ENCODE measurements around the gene C6orf141.

C6orf141 gene

DNA sequence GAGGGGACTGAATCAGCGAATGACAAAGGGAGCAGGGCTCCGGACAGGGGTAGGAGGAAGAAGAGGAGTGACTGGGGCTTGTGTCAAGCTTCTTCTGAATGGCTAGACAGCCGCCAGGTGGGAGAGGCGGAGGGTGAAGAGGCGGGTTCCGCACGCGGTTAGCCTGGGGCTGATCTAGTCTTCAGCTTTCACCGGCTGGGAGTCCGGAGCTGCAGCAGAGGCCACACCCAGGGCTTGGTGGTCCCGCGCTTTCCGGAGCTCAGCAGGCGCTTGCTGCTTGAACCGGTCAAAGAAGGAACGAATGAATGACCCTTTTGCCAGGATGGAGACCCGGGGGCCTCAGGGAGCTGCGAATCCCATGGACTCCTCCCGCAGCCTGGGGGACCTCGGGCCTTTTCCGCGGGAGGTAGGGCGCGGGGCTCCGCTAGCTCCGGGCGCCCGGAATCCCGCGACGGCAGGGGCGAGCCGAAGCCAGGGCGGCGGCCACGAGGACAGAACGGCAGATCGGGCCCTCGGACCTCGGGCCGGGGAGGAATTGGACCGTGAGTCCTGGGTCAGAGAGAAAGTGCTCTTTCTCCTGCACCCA, at the start of gene C6orf141:
TSS of gene C6orf141 (plus strand) at position 177 of the 586 bp plus-strand sequence. CDS start at position 302, 125 bp downstream.
- DNase-seq: peak in 1 of 51 donors; percentile 5

DNA sequence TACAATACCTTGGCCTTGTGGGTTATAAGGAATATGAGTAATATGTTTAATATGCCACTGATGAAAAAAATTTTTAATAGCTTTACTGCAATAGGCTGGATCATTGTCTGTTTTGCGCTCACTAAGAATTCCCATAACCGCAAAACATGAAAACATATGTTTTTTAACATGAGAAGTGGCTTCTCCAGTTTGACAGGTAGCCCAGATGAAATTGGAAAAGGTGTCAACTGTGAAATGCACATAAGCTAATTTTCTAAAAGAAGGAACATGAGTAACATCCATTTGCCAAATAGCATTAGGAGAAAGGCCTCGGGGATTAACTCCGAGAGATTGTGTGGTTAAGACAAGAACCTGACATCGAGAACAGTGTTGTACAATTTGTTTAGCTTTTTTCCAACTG, 45.8 kb upstream of the C6orf141 start:
- no peak for DNase-seq

DNA sequence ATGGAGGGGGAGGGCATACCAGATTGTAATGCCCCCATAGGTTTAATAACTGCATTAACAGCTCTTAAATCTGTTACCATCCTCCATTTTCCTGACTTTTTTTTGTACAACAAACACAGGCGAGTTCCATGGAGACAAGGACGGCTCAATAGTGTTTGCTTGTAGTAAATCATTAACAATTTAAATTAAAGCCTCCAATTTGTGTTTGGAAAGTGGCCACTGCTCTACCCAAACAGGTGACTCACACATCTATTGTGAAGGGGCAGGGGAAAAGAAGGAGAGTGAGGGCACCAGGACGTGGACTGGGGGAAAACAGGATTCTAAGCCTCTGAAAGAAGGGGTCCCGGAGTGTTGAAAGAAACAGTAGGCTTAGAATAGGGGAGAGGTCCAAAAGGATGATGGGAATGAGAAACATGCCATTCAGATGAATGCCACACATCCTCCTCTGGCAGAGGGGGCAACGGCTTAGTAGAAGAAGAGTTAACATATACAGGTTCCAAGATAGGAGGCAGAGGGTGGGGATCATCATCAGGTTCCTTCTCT, 43.8 kb upstream of the C6orf141 start:
- no peak for DNase-seq

DNA sequence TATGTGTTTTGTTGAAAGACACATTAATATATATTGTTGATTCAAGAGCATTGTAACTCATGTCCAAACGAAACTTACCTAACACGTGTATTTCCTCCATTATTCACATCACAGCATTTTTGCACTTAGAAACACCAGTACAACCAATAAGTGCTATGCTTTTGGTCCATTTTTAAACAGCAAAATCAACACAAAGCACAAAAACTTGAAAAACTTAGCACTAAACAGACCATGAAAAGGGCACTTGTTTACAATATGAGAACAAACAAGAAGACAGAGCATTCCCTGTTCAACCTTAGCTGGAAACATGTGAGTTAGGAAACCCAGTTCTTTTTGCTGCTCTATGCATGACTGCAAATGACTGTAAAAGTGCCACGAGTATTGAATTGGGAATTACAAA, 41.1 kb upstream of the C6orf141 start:
- DNase-seq: no peak

DNA sequence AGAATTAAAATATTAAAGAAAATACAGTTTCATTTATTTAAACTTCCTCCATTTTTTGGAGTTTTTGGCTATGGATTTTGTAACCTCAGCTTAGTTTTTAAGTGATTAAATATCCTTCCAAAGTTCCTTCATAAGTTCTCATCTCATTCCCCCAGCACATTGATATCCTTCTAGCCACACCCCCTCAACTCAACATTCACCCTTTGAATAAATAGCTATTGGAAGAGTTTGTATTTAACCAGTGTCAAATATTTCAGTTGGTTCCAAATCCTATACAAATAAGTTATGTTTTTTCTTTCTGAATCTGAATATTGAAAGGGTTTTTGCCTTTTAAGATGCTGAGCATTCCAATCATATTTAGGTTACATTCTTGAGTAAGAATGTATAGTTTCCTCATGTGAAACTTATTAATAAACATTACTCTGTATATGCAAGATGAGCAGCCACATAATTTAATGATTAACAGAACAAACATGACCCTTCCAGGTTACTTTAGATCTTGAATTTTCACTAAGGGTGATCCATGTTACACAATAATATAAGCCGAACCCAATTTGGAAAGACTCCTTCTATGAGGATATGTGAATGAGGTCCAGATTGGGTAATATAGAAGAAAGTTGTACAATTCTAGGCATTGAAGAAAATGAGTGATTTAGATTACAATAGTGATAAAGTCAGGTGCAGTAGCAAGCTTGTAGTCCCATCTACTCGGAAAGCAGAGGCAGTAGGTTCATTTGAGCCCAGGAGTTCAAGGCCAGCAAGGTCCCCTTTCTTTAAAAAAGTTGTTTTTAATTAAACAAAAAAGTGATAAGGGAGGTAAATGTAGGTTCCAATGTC, 37.1 kb upstream of the C6orf141 start:
- DNase-seq: no peak

DNA sequence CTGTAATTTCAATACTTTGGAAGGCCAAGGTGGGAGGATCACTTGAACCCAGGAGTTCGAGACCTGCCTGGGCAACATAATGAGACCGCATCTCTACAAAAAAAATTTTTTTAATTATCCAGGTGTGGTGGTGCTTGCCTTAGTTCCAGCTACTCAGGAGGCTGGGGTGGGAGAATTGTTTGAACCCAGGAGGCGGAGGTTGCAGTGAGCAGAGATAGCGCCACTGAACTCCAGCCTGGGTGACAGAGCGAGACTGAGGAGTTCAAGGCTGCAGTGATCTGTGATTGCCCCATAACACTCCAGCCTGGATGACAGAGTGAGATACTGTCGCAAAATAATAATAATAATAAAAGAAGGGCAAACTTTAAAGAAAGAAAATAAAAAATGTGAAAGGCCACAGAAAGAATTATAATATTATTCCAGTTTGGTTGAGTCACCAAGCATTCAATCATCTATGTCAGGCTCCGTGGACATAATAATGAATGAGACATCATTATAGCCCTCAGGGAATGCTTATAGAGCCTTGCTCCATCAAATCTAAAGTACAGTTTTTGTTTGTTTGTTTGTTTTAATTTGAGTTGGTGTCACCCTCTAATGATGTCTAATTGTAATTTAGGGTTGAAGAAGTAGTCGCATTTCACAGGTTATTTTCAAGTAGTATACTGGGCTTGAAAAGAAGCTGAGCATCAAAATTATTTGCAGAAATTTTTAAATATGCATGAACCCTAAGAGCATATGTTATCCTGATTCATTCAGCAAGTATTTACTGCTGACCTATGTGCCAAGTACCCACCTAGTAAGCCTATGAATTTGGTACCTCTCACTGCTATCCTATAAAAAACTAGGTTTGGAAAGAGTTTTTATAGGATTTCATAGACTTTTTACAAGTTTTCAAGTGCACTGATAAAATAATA, 35.6 kb upstream of the C6orf141 start:
- no peak for DNase-seq

DNA sequence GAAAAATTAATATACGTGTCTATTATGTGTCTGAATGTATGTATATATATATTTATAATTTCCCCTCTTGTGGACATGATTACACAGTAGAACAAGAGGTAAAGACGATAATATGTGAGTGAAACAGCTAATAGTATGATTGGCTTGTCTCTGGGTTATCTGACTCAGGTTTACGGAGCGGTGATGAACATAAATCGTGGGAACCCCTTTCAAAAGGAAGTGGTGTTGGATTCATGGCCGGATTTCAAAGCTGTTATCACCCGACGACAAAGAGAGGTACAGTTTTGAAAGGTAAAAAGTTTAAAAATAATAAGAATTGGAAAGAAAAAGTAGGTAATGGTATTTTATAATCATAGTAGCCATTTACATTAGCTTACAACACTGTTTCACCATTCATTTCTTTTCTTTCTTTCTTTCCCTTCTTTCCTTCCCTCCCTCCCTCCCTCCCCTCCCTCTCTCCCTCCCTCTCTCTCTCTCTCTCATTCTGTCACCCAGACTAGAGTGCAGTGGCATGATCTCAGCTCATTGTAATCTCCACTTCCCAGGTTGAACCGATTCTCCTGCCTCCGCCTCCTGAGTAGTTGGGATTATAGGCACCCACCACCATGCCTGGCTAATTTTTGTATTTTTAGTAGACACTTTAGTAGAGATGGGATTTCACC, 34.9 kb upstream of the C6orf141 start:
- no peak for DNase-seq

DNA sequence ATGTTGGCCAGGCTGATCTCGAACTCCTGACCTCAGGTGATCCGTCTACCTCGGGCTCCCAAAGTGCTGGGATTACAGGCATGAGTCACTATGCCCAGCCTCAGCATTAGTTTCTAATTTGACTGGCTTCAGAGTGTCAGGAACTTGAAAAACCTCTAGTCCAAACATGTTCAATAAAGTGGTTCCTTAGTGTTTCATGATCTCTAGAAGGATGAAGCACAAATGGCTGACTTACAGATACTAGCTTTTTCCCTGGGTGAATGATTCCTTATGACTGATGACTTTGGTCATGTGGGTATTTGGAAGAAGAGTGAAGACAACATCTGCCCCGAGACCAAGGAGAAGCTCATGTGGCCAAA, 34.3 kb upstream of the C6orf141 start:
- DNase-seq: no peak

DNA sequence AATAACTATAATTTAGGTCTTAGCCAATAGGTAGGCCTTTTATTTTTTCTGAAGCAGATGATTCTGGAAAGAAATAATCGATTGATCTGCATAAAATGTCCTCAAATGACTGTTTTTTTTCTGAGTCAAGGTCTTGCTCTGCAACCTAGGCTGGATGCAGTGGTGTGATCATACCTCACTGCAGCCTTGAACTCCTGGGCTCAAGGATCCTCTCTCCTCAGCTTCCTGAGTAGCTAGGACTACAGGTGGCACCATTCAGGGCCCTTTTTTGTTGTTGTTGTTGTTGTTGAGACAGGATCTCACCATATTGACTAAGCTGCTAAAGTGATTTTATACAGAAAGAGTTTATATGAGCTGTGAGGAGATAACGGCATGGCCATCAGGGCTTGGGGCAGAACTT, 32.5 kb upstream of the C6orf141 start:
- no peak for DNase-seq

DNA sequence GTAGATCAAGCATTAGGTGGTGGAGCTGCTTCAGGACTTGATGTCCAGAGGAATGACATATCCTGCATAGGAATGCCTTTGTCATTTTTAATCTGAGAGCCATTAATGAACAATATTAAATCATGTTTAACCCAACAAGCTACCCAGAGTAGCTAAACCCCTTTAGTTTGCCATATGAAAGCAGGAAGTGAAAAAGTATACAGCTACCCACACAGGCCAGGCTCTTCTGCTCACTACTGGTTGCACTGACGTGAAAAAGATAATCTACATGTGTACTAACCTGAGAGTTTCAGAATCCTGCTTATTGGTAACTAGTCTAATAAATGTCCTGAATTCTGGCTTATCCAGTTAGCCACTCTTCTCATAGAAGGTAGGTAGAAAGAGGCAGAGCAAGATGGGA, 30.8 kb upstream of the C6orf141 start:
- no peak for DNase-seq

DNA sequence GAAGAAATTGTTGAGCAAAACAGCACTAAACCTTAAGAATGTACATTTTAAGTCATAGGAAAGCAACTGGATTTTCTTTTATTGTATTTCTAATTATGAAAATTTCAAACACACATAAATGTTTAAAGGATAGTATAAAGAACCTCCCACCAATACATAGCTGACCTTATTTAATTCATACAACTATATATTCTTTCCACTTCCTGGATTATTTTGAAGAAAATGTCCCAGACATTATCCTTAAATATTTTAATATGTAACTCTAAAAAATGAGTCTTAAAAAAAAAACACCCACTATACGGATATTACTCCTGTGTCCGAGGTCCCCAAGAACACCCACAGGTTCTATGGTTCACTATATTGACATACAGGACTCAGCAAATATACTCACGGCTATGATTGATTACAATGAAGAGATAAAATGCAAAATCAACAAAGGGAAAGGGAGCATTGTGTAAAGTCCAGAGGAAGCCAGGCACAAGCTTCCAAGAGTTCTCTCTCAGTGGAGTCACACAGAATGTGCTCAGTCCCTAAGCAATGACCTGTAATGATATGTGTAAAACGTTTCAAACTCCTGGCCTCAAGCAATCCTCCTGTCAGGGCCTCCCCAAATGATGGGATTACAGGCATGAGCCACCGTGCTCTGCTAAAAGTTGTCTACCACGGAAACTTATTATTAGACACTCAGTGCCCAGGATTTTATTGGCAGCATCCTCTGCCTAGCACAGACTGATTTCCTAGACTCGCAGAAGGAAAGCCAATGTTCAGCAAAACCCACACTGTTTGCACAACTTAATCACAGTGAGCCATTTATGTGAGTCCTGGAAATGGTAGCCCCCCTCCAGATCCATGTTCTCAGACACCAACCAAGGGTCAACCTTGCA, 27.5 kb upstream of the C6orf141 start:
- DNase-seq: no peak

DNA sequence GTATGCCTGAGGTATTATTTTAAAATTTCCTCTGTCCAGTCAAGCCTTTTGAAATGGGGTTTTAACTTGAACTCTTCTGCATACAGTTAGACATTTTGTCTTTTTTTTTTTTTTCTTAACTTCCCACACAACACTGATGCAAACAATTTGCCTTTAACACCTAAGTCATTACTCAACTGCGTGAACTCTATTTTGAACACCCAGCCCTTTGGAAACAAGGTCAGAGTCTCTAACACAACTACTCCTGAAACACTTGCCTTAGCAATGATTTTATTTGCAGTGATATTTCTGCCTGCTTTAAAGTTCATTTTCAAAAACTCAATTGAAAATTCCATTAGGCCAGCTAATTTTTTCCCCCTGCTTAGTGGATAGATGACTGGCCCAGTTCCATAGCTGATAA, 26.6 kb upstream of the C6orf141 start:
- no peak for DNase-seq

DNA sequence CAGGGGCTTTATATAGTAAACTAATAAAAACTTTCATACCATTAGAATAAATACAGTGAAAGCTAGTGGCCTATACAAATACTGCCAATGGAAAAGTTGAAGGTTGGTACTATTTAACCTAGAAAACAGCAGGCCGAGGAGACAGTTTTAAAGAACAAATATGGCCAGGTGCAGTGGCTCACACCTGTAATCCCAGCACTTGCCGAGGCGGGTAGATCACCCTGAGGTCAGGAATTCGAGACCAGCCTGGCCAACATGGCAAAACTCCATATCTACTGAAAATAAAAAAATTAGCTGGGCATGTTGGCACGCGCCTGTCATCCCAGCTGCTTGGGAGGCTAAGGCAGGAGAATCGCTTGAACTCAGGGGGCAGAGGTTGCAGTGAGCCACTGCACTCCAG, 25.9 kb upstream of the C6orf141 start:
- no peak for DNase-seq

DNA sequence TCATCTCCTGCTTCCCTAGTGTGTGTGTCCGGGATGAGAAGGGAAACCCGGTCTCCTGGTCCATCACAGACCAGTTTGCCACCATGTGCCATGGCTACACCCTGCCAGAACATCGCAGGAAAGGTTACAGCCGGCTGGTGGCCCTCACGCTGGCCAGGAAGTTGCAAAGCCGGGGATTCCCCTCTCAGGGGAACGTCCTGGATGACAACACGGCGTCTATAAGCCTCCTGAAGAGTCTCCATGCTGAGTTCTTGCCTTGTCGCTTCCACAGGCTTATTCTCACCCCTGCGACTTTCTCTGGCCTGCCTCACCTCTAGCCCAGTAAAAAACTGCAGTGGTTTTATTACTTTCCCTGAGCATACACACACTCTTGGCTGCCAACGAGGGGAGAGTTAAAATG, 23.9 kb upstream of the C6orf141 start:
- no peak for DNase-seq

DNA sequence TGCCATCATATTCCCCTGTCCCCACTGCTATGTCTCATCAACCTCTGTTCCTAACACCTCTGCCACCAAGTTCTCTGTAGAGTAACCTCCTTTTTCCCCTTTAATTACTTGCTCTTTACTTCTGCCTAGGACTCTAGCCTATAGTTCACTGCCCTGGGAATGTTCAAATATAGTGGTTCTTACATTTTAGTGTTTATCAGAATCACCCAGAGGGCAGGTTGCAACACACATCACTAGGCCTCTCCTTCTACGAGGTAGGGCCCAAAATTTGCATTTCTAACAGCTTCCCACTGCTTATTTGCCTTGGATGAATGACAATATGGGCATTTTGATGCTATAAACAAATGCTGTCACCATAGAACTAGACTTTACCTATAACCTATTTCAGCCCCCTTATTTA, 23.1 kb upstream of the C6orf141 start:
- no peak for DNase-seq

DNA sequence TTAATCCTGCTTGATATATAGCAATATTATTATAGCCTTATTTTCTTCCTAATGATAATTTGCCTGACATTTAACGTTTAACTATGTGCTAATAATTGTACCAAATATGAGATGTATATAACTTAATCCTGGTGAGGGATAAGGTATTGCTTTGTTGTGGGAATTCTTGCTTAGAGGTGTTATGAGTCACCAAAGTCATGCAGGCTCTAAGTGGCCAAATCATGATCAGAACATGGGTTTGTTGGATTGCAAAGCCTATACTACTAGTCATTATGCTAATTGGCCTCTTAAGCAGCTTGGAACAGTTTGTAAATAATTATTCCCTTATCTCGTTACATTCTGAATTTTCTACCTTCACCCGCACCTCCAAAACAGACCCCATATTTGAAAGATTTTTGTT, 21.9 kb upstream of the C6orf141 start:
- DNase-seq: no peak

DNA sequence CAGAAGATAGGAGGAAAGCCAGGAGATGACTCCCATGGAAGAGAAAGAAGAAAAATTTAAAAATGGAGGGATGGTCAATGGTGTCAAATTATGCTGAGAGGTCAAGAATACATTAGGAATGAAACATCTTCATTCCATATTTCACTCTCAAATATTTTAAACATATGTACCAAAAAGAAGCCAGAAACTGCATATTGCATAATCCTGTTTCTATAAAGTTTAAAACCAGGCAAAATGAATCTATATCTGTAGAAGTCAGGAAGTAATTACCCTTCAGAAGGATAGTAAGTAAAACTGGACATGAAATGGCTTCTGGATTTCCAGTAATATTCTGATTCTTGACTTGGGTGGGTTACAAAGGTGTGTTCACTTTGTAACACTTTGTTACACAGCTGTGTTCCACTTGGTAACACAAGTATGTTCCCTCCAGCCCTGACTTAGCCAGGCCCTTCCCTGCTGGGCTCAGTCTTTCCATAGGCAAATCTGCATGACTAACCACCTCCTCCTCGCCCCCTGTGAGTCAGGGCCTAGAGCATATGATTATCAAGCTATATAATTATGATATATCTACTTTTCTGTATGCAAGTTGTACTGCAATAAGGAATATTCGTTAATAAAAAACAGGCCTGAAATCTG, 20.2 kb upstream of the C6orf141 start:
- DNase-seq: no peak

DNA sequence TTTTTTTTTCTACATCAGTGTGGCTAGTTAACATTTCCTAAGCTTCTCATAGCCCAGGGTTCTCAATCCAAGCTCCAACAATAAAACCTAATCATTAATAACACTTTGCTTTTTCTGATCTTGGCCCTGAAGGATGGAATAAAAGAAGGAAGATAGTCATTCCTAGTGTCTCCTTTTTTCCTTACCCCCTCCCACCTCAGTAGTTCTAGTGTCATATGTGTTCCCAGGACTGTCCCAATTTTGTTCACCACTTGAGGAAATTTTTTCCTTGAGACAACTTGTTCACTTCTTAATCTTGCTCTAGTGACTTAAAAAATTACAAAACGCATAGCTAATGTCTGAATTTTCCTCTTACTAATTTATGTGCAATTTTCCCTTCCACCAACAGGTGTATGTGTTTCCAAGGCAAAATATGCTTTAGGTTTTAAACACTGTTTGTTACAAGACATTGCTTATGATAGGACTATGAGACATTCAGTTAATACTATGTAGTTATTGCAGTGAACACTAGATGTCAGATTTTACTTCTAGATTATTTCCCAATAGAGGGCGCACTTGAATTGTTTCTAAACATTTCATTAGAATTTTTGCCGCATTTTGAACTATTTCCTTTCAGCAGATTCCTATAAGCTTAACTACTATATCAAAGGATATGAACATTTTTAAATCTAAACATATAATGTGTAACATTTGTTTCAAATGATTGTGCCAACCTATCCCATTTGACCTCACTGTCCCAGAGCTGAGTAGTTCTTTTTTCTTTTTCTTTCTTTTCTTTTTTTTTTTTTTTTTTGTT, 18.5 kb upstream of the C6orf141 start:
- peak in 2 of 51 donors; percentile 1 to 14 for DNase-seq

DNA sequence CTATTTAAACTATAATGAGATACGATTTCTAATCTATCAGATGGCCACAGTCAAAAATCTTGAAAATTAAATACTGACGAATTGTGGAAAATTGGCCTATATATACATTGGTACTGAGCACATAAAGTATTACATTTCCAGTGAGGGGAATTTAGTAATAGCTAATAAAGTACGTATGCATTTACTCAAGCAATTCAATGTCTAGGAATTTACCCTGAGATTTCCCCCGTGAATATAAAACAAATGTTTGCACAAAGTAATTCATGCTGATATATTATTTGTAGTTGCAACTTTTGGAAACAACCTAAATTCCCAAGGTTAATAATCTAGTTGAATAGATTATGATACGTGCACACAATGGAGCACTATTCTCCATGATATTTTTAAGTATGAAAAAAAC, 14.7 kb upstream of the C6orf141 start:
- no peak for DNase-seq

All from hypothalamus (tissue), 51 donors.